Duodenal mucosa (tissue), 2 donors: ENCODE data around the gene PTPRM.

Experiments
- H3K27ac ChIP-seq: one replicate; pipeline ENCODE4 v1.7.0; 2013; ENCODE audit warnings: low read depth, low read length
- H3K27me3 ChIP-seq, 2 donors: one replicate each; pipeline ENCODE4 v1.7.0; 2013; ENCODE audit warnings: low read length in 2 of 2, control low read depth in 1 of 2; ENCODE audit not compliant: insufficient read depth in 2 of 2, control insufficient read depth in 1 of 2
- H3K36me3 ChIP-seq, 2 donors: one replicate each; pipeline ENCODE4 v1.7.0; 2013; ENCODE audit warnings: low read length in 2 of 2, control low read depth in 1 of 2; ENCODE audit not compliant: insufficient read depth in 2 of 2, control insufficient read depth in 1 of 2
- H3K4me1 ChIP-seq, 2 donors: one replicate each; pipeline ENCODE4 v1.7.0; 2013; ENCODE audit warnings: low read length in 2 of 2, control low read depth in 1 of 2; ENCODE audit not compliant: insufficient read depth in 2 of 2, control insufficient read depth in 1 of 2
- H3K4me3 ChIP-seq, 2 donors: one replicate each; pipeline ENCODE4 v1.7.0; 2013; ENCODE audit warnings: low read length in 2 of 2, low read depth in 1 of 2
- H3K9ac ChIP-seq, 2 donors: one replicate each; pipeline ENCODE4 v1.7.0; 2013; ENCODE audit warnings: low read length in 2 of 2, low read depth in 1 of 2
- H3K9me3 ChIP-seq, 2 donors: one replicate each; pipeline ENCODE4 v1.7.0; 2013; ENCODE audit warnings: low read length in 2 of 2, control low read depth in 1 of 2; ENCODE audit not compliant: control insufficient read depth in 1 of 2

PTPRM gene

DNA sequence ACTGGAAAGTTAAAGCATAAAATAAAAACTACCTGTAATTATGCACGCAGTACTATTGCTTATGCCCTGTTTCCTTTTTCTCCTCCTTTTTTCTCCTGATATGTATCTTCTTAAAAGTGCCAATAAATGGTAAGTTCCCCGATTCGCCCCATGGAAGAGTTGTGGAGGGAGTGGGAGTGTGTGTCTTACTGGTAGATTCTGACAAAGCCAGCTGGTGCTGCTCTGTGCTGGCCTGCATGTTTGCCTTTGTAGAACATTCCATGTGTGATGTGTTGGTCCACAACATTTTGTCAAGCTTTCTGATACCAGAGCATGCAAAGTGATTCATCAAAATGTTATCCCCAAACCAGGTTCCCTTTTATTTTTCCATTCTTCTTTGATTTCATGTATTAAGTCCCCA is 685.3 kb downstream of the PTPRM start:
- Histone ChIP-seq H3K4me3 (no peak overlapping the region), H3K4me1 (no peaks in the 10 kb centered on the region), H3K9me3 (no peaks in the 10 kb centered on the region), H3K9ac (no peak overlapping the region), H3K27ac (no peak overlapping the region), H3K27me3 (no peaks in the 10 kb centered on the region), H3K36me3 (no peaks in the 10 kb centered on the region)

DNA sequence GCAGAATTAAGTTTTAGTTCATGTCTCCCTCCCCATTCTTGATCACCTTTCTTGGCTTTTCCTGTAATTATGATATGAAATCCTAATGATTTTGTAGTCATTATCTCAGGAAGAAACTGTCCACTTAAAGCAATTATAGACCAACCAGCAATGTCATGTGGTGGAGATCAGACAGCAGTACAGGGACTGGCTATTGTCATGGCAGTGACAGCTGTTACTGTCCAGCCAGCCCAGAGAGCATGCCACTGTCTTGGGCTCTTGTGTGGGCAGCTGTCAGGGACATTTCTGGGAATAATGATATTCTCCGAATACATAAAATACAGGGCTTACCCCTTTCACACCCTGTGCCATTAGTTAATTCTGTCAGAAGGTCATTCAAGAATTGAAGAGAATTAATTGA is 686.8 kb downstream of the PTPRM start:
- Histone ChIP-seq H3K4me3 (no peak overlapping the region), H3K9ac (no peak overlapping the region), H3K36me3 (no peaks in the 10 kb centered on the region), H3K27ac (no peak overlapping the region), H3K4me1 (no peaks in the 10 kb centered on the region), H3K27me3 (no peaks in the 10 kb centered on the region), H3K9me3 (no peaks in the 10 kb centered on the region)

DNA sequence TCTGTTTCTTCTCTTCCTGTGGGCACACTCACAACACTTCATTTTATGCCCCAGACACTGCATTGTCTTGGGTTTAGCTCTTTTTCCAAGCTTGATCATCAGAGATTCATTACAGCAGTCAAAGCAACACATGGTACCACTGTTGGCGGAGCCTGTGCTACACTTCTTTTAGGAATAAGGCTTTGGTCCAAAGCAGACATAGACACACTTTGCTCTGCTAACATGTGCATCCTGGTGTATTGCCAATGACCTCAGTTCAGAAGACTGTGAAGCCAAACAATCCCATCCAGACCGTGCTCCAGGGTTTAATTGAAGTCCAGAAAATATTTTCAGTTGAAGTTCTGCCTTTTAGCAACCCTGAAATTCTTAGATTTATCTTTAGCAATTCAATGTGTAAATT is 687.5 kb downstream of the PTPRM start:
- H3K4me1 ChIP-seq, result no peaks in the 10 kb centered on the region
- no peak overlapping the region for H3K4me3 ChIP-seq
- no peaks in the 10 kb centered on the region for H3K36me3 ChIP-seq
- no peak overlapping the region for H3K27ac ChIP-seq
- H3K27me3 ChIP-seq, result no peaks in the 10 kb centered on the region
- no peaks in the 10 kb centered on the region for H3K9me3 ChIP-seq
- no peak overlapping the region for H3K9ac ChIP-seq

DNA sequence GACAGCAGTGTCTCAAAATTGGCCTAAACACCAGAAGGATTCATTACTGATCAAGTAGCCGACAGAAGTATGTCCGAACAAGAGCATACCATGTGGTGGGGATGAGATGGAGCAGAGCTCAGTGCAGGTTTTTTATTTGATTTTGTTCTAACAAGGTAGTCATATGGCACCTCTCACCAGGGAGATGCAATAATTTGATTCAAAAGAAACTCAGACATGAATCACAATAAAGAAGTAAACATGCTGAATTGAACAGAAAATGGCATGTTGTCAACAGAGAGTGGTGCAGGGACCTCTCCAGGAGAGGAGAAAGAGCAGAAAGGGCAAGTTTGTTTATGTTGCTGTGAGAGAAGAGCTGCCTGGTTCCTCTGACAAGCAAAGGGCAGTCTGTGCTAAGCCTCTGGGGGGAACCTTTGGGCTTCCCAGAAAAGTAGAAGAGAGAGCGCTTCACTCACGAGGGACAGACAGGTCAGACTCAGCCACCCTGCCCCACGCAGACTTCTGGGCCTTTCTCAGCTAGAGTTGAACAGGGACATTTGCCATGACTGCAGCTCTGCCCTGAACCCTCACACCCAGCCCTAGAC is 690.8 kb downstream of the PTPRM start:
- Histone ChIP-seq H3K4me3 (no peak overlapping the region), H3K9ac (no peak overlapping the region), H3K4me1 (no peaks in the 10 kb centered on the region), H3K9me3 (no peaks in the 10 kb centered on the region), H3K36me3 (no peaks in the 10 kb centered on the region), H3K27ac (no peak overlapping the region), H3K27me3 (no peaks in the 10 kb centered on the region)

DNA sequence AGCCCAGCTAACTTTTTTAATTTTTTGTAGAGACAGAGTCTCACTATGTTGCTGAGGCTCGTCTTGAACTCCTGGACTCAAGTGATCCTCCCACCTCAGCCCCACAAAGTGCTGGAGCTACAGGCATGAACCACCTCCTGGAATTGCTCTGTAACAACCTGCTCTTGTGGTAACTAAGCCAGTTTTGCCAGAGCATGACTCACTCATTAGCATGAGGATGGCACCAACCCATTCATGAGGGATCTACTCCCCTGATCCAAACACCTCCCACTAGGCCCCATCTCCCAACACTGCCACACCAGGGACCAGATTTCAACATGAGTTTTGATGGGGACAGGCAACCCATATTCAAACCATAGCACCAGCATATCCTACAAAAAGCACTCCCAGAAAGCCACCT is 693.2 kb downstream of the PTPRM start:
- H3K27ac ChIP-seq, result no peak overlapping the region
- no peak overlapping the region for H3K4me3 ChIP-seq
- no peaks in the 10 kb centered on the region for H3K27me3 ChIP-seq

DNA sequence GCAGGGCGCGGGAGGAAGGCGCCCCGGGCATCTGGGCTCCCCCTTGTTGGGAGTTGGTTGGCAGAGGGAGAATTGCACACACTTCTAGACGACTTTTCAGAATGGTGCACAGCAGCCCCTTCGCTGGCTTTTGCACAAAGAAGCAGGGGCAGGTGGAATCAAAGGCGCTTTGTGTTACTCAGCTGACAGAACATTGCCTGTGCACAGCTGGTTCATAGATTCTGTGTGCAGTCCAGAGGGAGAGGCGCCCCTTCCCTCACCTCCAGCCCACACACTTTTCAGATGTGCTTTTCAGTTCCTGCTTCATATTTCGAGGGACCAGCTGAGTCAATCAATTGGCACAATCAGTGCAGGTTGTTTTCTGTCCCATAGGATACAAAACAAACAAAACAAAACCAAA is 693.7 kb downstream of the PTPRM start:
- no peaks in the 10 kb centered on the region for H3K27me3 ChIP-seq
- no peak overlapping the region for H3K4me3 ChIP-seq
- H3K4me1 ChIP-seq, result no peaks in the 10 kb centered on the region
- no peak overlapping the region for H3K9ac ChIP-seq
- H3K36me3 ChIP-seq, result no peaks in the 10 kb centered on the region
- H3K9me3 ChIP-seq, result no peaks in the 10 kb centered on the region
- no peak overlapping the region for H3K27ac ChIP-seq

More for the DNA sequence above, 693.2 kb downstream of the PTPRM start:
- H3K9ac ChIP-seq, result no peak overlapping the region
- no peaks in the 10 kb centered on the region for H3K4me1 ChIP-seq
- no peaks in the 10 kb centered on the region for H3K9me3 ChIP-seq
- H3K36me3 ChIP-seq, result no peaks in the 10 kb centered on the region

DNA sequence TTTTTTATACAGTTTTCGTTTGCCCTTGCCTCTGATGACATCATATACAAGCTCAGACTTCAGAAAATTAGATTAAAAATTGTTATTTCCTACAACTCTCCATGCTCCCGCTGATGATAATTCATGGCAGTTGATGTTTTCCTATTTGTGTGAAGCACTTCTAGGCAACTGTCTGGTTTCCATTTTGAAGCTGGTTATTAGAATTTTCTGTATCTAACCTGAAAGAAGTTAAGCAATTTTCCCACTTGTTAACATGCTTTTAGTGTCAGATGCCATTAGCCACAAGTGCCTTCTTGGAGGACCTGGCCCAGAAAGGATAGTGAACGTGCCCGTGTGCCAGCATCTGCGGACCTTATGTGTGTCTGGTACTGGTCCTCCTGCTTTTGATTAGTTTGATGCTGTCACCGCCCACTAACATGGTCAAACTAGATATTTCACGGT is 694.6 kb downstream of the PTPRM start:
- Histone ChIP-seq H3K9ac (no peak overlapping the region), H3K4me3 (no peak overlapping the region), H3K4me1 (no peaks in the 10 kb centered on the region), H3K27ac (no peak overlapping the region), H3K36me3 (no peaks in the 10 kb centered on the region), H3K9me3 (no peaks in the 10 kb centered on the region), H3K27me3 (no peaks in the 10 kb centered on the region)

DNA sequence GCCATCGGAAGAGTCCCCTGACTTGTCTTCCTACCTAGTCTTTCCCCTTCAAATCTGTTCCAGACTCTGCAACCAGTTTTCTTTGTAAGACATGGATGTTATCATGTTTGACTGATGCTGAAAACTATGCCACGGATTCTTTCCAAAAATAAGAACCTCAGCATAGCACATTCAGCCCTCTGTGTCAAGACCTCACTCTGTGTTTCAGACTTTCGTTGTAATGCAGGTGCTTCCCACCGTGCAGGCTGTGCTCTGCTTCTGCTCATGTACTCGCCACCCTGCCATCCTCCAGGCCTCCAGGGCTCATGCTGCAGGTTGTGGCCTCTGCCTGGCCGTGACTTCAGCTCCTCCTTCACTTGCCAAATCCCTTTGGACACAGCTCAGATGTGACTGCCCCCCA is 695.1 kb downstream of the PTPRM start:
- Histone ChIP-seq H3K9me3 (no peaks in the 10 kb centered on the region), H3K36me3 (no peaks in the 10 kb centered on the region)

DNA sequence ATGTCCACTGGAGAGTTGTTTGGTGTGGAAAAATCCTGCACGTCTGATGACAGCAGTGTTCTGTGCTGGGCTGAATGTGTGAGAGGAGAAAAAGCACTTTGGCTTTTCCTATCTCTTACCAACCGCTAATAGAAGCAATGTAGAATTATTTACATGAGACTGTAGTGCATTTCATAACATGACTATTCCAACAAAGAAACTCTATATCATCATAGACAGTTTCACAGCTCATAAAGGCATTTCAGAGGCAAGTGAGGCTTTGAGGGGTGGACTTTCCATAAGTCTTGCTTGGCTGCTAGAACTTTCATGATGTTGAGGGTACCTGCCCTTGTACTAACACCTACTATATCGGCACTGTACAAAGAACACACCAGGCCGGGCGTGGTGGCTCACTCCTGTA is 697.0 kb downstream of the PTPRM start:
- Histone ChIP-seq H3K4me1 (no peaks in the 10 kb centered on the region), H3K9me3 (no peaks in the 10 kb centered on the region), H3K36me3 (no peaks in the 10 kb centered on the region), H3K27ac (no peak overlapping the region), H3K4me3 (no peak overlapping the region), H3K9ac (no peak overlapping the region), H3K27me3 (no peaks in the 10 kb centered on the region)

More for the DNA sequence above, 695.1 kb downstream of the PTPRM start:
- Histone ChIP-seq H3K4me3 (no peak overlapping the region), H3K9ac (no peak overlapping the region), H3K4me1 (no peaks in the 10 kb centered on the region), H3K27me3 (no peaks in the 10 kb centered on the region), H3K27ac (no peak overlapping the region)

DNA sequence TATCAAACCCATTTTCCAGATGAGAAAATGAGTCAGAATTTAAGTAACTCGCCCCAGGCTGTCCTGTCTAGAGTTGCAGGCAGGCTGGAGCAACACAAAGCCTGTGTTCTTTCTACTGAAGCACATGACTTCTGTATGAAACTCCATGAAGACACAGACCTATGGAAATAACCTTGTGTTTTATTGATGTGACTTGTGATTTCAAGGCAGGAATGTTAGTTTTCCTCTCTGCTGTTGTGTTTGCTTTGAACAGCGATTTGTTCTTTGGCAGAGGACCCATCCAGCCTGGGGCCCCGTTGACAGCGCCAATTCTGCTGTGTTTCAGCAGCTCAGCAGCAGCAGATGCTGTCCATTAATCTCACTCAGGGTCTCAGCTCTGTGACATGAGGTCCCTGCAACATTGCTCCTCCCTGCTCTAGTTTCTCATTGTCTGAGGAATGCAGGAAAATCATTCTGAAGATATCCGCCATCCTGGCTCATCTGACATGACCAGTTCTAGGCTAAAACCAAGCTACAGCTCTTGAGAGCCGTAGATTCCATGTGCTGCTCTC is 697.8 kb downstream of the PTPRM start:
- no peaks in the 10 kb centered on the region for H3K9me3 ChIP-seq
- H3K36me3 ChIP-seq, result no peaks in the 10 kb centered on the region
- no peaks in the 10 kb centered on the region for H3K27me3 ChIP-seq
- no peak overlapping the region for H3K4me3 ChIP-seq
- no peaks in the 10 kb centered on the region for H3K4me1 ChIP-seq
- H3K9ac ChIP-seq, result no peak overlapping the region
- H3K27ac ChIP-seq, result no peak overlapping the region
